CD4-positive, alpha-beta T cell treated with Interleukin-6 at 100 ng/mL for 8 hours (primary cell): Measurements from ENCODE around the gene ULK2.
"Not testable (repeated sequence)": the region's sequence is repeated elsewhere in the genome, so short reads cannot be mapped to it uniquely, and the experiment has no call there.

ENCODE experiments used
- DNase-seq: peaks from one replicate; pipeline ENCODE4 v3.0.0-alpha.2; 2020; ENCODE audit warnings: mixed read lengths, low spot score

ULK2 gene

GRCh38 chr17:19865021-19865420 lies 2.7 kb downstream of the ULK2 start:
- no peak for DNase-seq

GRCh38 chr17:19860647-19861177 lies 7.0 kb downstream of the ULK2 start:
- not testable (repeated sequence) for DNase-seq

- DNase-seq = no peak
Measured at GRCh38 chr17:19857640-19858039, 10.1 kb downstream of the ULK2 start.

- no peak for DNase-seq
Measured at GRCh38 chr17:19833914-19834313, 33.8 kb downstream of the ULK2 start.

- no peak for DNase-seq
Measured at GRCh38 chr17:19830061-19830460, 37.7 kb downstream of the ULK2 start.

DNA sequence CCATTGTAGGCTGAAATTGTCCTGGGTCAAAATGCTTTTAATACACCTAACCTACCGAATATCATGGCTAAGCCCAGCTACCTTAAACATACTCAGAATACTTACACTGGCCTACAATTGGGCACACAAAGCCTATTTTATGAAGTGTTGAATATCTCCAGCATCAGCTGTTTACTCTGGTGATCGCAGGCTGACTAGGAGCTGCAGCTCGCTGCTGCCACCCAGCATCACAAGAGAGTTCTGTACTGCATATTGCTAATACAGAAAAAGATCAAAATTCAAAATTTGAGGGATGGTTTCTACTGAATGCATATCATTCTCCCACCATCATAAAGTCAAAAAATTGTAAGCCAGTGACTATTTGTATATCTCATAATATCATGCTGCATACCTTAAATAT lies 55.3 kb downstream of the ULK2 start:
- DNase-seq = peak; percentile 23

DNA sequence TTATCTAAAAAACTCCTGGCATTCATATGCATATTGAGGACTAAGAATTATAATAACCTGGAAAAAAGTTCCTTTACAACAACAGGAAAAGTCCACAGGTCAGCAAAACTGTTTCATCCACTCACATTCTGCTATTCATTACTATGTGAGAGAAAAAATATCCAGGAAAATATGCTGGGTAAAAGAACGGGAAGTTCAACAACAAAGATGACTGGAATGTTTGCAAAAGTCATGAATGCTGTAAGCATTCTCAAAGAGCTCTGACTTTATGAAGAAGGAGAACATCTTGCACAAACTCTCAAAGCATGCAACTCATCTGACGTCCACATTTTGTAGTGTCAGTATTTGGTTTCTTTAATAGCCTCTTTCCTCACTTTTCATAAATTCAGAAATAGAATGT lies 62.7 kb downstream of the ULK2 start:
- no peak for DNase-seq

DNA sequence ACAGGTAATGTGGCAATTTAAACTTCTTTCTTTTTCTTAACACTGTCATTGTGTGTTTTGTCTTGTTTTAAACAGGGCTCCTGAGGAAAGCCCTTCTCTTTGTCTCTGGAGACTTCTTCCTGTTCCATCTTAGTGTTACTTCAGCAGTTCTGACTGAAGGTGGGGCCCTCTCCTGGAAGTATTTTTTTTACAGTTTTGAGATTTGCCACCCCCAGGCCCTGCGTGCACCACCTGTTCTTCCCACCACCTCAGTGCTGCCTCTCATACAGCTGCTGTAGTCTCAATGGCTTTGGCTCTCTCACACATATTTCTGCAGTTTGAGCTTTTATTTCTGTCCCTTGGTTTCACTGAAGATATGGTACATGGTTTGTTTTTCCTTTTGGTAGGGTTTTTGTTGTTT lies 67.2 kb downstream of the ULK2 start:
- no peak for DNase-seq

GRCh38 chr17:19799796-19800195 lies 67.9 kb downstream of the ULK2 start:
- no peak for DNase-seq

DNA sequence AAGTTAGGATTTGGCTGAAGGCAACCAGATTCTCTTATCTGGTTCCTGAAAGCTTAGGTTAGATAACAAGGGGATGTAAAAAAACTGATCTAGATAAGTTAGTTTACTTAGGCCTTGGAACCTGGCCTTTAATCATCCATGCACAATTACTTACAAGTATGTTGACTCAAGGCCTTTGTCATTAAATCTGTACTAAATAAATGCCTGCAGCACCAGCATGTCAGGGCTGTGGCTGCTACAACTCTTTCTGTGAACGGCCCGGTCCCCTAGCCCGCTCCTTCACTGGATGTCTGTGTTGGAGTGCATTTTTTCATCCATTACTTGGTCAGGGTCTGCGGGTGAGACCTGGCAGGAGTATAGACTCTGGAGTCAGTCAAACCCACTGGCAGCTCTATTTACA lies 71.3 kb downstream of the ULK2 start:
- DNase-seq = no peak

DNA sequence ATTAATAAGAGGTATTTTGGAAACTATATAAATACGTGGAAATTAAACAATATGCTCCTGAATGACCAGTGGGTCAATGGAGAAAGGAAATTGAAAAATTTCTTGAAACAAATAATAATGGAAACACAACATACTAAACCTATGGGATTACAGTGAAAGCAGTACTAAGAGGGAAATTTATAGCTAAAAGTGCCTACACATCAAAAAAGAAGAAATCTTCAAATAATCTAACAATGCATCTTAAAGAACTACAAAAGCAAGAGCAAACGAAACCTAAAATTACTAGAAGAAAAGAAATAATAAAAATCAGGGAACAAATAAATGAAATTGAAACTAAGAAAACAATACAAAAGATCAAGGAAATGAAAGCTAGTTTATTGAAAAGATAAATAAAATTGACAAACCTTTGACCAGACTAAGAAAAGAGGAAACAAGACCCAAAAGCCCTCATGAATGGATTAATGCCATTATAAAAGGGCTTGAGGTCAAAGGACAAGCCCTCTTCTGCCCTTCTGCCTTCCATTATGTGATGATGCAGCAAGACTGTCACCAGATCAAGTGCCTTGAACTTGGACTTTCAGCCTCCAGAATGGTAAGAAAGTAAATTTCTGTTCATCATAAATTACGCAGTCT lies 75.7 kb downstream of the ULK2 start:
- DNase-seq = no peak

DNA sequence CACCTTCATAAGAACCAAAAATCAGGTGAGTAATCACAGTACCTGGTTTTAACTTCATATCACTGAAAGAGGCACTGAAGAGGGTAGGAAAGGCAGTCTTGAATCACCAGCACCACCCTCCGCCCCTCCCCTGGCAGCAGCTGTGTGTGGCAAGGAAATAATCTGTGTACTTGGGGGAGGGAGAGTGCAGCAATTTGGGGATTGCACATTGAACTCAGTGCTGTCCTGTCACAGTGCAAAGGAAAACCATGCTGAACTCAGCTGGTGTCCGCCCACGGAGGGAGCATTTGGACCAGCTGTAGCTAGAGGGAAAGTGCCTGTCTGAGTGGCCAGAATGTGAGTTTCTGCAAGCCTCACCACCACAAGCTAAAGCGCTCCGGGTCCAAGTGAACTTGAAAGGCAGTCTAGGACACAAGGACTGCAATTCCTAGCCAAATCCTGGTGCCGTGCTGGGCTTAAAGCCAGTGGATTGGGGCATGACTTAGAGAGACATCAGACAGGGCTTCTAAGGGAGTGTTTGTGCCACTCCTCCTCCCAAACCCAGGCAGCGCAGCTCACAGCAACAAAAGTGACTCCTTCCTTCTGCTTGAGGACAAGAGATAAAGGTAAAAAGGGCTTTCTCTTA lies 79.9 kb downstream of the ULK2 start:
- DNase-seq = no peak

DNA sequence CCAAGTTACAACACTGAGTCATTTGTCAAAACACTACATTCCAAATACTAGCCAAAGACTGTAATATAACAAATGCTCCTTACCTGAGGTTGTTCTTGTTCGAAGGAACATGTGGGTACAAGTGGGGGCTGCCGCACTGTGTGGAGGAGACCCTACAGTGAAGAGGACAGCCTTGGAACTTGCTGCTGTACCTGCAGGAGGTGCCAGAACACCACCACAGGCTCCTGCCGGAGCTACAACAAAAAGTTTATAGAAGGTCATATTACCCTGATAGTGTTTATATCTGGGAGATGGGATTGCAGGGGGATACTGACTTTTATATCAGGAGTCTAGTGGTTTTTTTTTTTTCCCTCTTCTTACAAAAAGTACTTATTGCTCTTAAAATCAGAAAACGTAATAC lies 81.9 kb downstream of the ULK2 start:
- DNase-seq = no peak

DNA sequence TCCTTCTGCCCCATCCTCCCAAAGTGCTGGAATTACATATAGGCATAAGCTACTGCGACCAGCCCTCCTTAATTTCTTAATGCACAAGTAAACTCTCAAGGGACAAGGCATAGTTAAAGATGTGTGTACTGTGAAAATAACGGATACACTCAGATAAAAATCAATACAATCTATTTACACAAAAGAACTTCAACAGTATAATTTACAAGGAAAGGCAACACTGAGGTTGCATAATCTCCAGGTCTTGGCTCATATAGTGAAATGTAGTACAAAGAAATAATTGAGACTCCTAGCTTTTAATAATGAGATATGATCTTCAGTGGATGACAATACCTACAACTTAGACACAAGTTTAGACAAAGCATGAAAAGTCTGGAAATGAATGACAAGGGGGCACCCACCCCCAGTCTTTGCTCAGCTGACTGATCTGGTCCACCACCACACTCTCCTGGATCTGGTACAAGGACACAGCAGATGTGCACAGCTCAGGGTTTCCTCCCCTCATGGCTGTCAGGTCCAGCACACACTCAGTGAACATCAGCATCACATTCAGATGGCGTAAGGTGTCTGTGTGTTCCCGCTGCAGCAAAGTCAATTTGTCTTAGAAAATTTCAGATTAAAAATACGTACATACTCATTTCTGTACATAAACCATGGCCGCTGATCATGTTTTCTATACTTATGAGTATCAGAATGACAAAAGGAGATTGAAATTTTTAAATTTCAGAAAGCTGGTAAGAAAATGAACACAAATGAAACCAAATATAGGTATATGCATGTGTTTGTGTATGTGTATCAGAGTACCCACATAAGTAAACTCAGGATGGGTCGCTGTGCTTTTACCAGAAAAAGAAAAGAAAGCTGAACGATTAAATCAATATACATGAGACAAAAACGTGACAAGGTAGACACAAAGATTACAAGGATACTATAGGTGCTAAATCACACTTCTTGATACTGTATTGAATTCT lies 86.0 kb downstream of the ULK2 start:
- DNase-seq = no peak

GRCh38 chr17:19780846-19781245 lies 86.9 kb downstream of the ULK2 start:
- DNase-seq = no peak

- DNase-seq = no peak
Measured at GRCh38 chr17:19773534-19773933, 94.2 kb downstream of the ULK2 start.

DNA sequence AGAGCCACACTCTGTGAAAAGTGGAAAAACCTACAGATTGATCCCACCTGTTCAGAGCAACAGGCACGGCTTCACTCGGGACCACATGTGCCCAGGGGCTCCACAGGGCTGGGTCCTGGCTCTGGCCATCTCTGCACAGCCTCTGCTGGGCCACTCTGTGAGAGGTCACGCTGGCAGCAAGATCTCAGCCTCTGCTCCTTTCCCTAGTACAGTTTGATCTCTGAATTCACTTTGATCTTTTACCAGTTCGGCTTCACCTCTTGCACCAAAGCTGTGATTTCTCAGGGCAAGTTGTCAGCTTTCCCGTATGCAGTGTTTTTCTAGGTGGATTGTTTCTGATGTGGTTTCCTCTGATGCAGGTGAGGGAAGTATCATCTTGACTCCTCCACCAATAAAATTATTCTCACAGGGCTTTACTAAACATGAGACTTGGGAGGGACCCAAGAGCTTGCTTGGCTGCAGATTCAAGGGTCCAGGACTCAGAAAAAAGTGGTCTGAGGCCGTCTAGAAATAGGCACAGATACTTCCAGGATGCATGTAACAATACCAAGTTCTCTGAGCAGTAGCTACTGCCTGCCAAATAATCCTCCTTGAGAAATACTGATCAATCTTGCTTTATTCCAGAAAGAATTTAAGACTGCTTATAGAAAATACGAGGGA lies 95.6 kb downstream of the ULK2 start:
- DNase-seq = peak; percentile 82

DNA sequence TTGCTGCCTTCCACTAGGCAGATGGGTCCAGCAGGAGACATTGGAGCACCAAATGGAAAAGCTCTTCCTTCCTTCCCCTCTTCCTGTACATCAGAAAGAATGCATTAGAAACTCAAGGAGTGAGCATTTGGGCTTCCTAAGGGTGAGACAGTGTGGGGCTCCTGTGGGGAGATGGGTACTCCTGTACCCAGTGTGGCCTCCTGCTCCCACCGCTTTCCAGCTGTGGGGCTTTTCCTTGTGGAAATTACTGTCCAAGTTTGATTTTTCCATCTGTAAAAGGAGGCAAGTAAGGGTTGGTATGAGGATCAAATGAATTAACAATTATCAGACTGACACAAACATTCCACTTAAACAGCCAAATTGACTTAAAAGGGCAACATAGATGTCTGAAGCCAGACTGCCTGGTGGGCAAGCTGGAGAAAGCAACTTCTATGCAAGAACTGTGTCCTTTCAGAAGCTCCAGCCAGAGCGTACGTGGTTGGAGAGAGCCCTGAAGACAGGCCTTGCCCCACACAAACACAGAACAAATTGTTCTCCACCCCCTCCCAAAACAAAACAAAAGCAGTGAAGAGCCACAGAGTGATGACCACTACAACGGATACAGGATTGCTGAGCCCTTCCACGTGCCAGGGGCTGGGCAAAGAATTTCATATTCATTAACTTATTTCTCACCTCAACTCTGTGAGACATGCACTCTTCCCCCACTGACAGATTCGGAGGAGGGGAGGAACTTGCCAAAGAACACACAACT lies 96.6 kb downstream of the ULK2 start:
- no peak for DNase-seq

DNA sequence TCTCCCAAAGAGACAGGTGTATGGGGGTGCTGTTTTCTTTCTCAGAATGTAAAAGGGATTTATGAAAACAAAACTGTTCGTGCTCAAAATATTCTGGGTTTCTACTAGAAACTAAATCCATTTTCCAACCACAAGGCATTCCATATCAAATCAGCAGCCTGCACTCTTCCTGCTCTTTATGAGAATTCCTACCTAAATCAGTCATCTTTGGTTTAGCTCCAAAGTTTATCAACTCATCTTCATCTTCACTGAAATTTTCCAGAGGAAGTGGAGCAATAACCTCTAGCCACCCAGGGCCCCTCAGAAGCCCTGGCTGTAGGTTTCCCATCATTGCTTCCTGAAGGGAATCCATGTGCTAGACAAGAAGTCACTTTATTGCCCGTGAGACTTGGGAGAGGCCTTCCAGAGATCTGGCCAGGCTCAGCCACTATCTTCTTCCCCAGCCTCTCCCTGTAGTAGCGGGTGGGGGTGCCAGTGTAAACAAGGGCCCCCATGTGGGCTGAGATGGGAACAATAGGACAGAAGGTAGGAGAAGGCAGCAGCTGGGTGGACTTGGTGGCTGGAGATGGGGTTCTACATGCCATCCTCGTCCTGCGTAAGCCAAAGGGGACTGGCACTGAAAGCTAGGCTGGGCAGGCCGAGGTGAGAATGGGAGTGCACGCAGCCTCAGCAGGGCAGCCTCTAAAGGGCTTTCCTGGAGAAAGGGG lies 97.6 kb downstream of the ULK2 start:
- DNase-seq = no peak

GRCh38 chr17:19768046-19768782 lies 99.5 kb downstream of the ULK2 start:
- no peak for DNase-seq
